Uterus (tissue), 2 donors: Measurements from ENCODE around the gene SLC17A8.

Experiments used
- POLR2A ChIP-seq, 2 donors: fragments of 450-650 bp; IDR thresholded peaks; one replicate each; pipeline ENCODE4 v1.6.1; 2016; ENCODE audit warnings: antibody characterized with exemption in 2 of 2, mild to moderate bottlenecking in 1 of 2, moderate library complexity in 1 of 2
- TF ChIP-seq, protein P1 (sequence below), 4 experiments: fragments of 200-600 bp in 2 of 4; fragments of 450-650 bp in 2 of 4; sonication (generic) in 2 of 4; IDR thresholded peaks; one replicate each; pipeline ENCODE4 v1.5.1; 2016 to 2019; ENCODE audit warnings: antibody characterized with exemption in 4 of 4, mild to moderate bottlenecking in 2 of 4, moderate library complexity in 1 of 4

DNA sequence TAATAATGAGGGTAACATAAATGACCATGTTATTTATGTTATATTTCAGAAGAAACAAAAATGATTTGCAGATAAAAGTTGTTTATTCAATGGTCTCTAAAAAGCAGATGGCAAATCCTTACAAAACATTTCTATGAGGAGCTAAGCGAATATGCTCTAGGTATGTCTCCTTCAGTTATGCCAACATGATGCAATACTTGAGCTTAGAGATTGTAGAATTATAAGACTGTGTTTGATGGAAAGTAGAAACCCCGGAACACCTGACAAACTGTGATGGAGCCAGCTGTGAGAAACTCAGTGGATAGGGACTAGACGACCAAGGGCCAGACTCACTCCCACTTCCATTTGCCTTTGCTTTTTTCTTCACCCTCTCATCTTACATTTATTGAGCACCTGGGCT, 99.0 kb downstream of the SLC17A8 start:
- TF ChIP-seq, protein P1, sequence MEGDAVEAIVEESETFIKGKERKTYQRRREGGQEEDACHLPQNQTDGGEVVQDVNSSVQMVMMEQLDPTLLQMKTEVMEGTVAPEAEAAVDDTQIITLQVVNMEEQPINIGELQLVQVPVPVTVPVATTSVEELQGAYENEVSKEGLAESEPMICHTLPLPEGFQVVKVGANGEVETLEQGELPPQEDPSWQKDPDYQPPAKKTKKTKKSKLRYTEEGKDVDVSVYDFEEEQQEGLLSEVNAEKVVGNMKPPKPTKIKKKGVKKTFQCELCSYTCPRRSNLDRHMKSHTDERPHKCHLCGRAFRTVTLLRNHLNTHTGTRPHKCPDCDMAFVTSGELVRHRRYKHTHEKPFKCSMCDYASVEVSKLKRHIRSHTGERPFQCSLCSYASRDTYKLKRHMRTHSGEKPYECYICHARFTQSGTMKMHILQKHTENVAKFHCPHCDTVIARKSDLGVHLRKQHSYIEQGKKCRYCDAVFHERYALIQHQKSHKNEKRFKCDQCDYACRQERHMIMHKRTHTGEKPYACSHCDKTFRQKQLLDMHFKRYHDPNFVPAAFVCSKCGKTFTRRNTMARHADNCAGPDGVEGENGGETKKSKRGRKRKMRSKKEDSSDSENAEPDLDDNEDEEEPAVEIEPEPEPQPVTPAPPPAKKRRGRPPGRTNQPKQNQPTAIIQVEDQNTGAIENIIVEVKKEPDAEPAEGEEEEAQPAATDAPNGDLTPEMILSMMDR (IDR thresholded peaks at IDR 0.05), result no peak
- no peak for TF ChIP-seq POLR2A (IDR thresholded peaks at IDR 0.05)
